ENCODE results near the gene ADH1C. TPM values are rescaled to one million over a fixed set of nuclear protein-coding genes. Genes with fewer than 3 reads are reported as not detected.
"Not testable (repeated sequence)": the region's sequence is repeated elsewhere in the genome, so short reads cannot be mapped to it uniquely, and the experiment has no call there.

The ADH1C gene
- total RNA-seq, 1 experiment from 2014 or later = not detected

GRCh38 chr4:99324361-99324760, 28.2 kb downstream of the ADH1C start:
- no peak for DNase-seq

GRCh38 chr4:99323756-99324155, 28.8 kb downstream of the ADH1C start:
- Histone ChIP-seq H3K4me3 (no peak overlapping the region), H3K9me3 (no peaks in the 10 kb centered on the region), H3K36me3 (no peaks in the 10 kb centered on the region), H3K27me3 (no peaks in the 10 kb centered on the region)
- no peak for DNase-seq

More at GRCh38 chr4:99324361-99324760, 28.2 kb downstream of the ADH1C start:
- Histone ChIP-seq H3K27me3 (no peaks in the 10 kb centered on the region), H3K9me3 (no peaks in the 10 kb centered on the region), H3K4me3 (no peak overlapping the region), H3K36me3 (no peaks in the 10 kb centered on the region)

GRCh38 chr4:99321241-99322191, 31.0 kb downstream of the ADH1C start, which contains the start of gene ADH1B:
TSS of gene ADH1B (minus strand) at chr4:99321401. CDS start at chr4:99321331, 70 bp downstream.
- Histone ChIP-seq H3K4me3 (no peak within 1 kb of the TSS), H3K9me3 (no peaks in the 10 kb centered on the region), H3K27me3 (no peaks in the 10 kb centered on the region), H3K36me3 (no peaks in the 10 kb centered on the region)
- DNase-seq = no peak

- H3K9me3 ChIP-seq, H3K27me3 ChIP-seq, H3K4me3 ChIP-seq, H3K36me3 ChIP-seq, DNase-seq: not testable (repeated sequence)
Observed at GRCh38 chr4:99317811-99318210, 34.7 kb downstream of the ADH1C start.

GRCh38 chr4:99317354-99317753, 35.2 kb downstream of the ADH1C start:
- no peaks in the 10 kb centered on the region for H3K27me3 ChIP-seq
- H3K36me3 ChIP-seq = no peaks in the 10 kb centered on the region
- H3K4me3 ChIP-seq = no peak overlapping the region
- no peaks in the 10 kb centered on the region for H3K9me3 ChIP-seq
- no peak for DNase-seq

GRCh38 chr4:99315839-99316238, 36.7 kb downstream of the ADH1C start:
- no peaks in the 10 kb centered on the region for H3K36me3 ChIP-seq
- DNase-seq = no peak
- H3K4me3 ChIP-seq = no peak overlapping the region
- H3K9me3 ChIP-seq = no peaks in the 10 kb centered on the region
- no peaks in the 10 kb centered on the region for H3K27me3 ChIP-seq

- no peaks in the 10 kb centered on the region for H3K36me3 ChIP-seq
- H3K4me3 ChIP-seq = no peak overlapping the region
- DNase-seq = no peak
- H3K9me3 ChIP-seq = no peaks in the 10 kb centered on the region
- H3K27me3 ChIP-seq = no peaks in the 10 kb centered on the region
Observed at GRCh38 chr4:99314211-99314610, 38.3 kb downstream of the ADH1C start.

GRCh38 chr4:99310389-99310788, 42.2 kb downstream of the ADH1C start:
- Histone ChIP-seq H3K36me3 (no peaks in the 10 kb centered on the region), H3K27me3 (no peaks in the 10 kb centered on the region), H3K9me3 (no peaks in the 10 kb centered on the region), H3K4me3 (no peak overlapping the region)
- DNase-seq = no peak

GRCh38 chr4:99305638-99306400, 46.7 kb downstream of the ADH1C start:
- Histone ChIP-seq H3K27me3 (no peaks in the 10 kb centered on the region), H3K36me3 (no peaks in the 10 kb centered on the region), H3K9me3 (no peaks in the 10 kb centered on the region), H3K4me3 (no peak overlapping the region)
- no peak for DNase-seq

GRCh38 chr4:99301376-99302164, 51.0 kb downstream of the ADH1C start:
- H3K27me3 ChIP-seq = no peaks in the 10 kb centered on the region
- no peak for DNase-seq
- H3K36me3 ChIP-seq = no peaks in the 10 kb centered on the region
- no peak overlapping the region for H3K4me3 ChIP-seq
- H3K9me3 ChIP-seq = no peaks in the 10 kb centered on the region

GRCh38 chr4:99300934-99301333, 51.6 kb downstream of the ADH1C start:
- peak; percentile 39 for DNase-seq
- H3K4me3 ChIP-seq = no peak overlapping the region
- no peaks in the 10 kb centered on the region for H3K9me3 ChIP-seq
- no peaks in the 10 kb centered on the region for H3K36me3 ChIP-seq
- no peaks in the 10 kb centered on the region for H3K27me3 ChIP-seq

- no peak for DNase-seq
- no peak overlapping the region for H3K4me3 ChIP-seq
- H3K27me3 ChIP-seq = no peaks in the 10 kb centered on the region
- no peaks in the 10 kb centered on the region for H3K9me3 ChIP-seq
- no peaks in the 10 kb centered on the region for H3K36me3 ChIP-seq
Observed at GRCh38 chr4:99293357-99293756, 59.2 kb downstream of the ADH1C start.

GRCh38 chr4:99290848-99291786, 61.4 kb downstream of the ADH1C start, which contains the start of gene ADH1A:
TSS of gene ADH1A (minus strand) at chr4:99290985. CDS start at chr4:99290914, 71 bp downstream.
- H3K27me3 ChIP-seq = no peaks in the 10 kb centered on the region
- no peak within 1 kb of the TSS for H3K4me3 ChIP-seq
- no peak for DNase-seq
- H3K9me3 ChIP-seq = no peaks in the 10 kb centered on the region
- no peaks in the 10 kb centered on the region for H3K36me3 ChIP-seq
